ENCODE results near the gene KLC1. TPM values are rescaled to one million over a fixed set of nuclear protein-coding genes. Genes with fewer than 3 reads are reported as not detected.

The KLC1 gene
- total and polyA plus RNA-seq, 7 donors, result 25.0 to 399 (median 216) TPM

GRCh38 chr14:103718572-103718971, 89.6 kb downstream of the KLC1 start:
- no peaks in the 10 kb centered on the region for H3K36me3 ChIP-seq
- WGBS, 2 donors, result 84 to 91% methylated on average over 16 of the region's 16 CpGs
- no peaks in the 10 kb centered on the region for H3K27me3 ChIP-seq
- H3K27ac ChIP-seq, result peak overlapping the region; percentile 41 to 55 (median 49)
- peak overlapping the region in 2 of 4 donors; percentile 1 to 12 for H3K4me3 ChIP-seq
- intact Hi-C loops (cut with DNase I), result no loop called here
- no peak for DNase-seq
- TF ChIP-seq POLR2AphosphoS5 (IDR thresholded peaks at IDR 0.05) (peak in 3 of 4 donors; percentile 47 to 64 (median 55)), CTCF (IDR thresholded peaks at IDR 0.05) (no peak), EP300 (IDR thresholded peaks at IDR 0.05) (peak in 1 of 4 donors; percentile 42), POLR2A (IDR thresholded peaks at IDR 0.05) (no peak)
- H3K4me1 ChIP-seq, result peaks cover 0 to 81% (median 61%) of the 10 kb centered on the region in 4 donors
- no peaks in the 10 kb centered on the region for H3K9me3 ChIP-seq

GRCh38 chr14:103719751-103720150, 90.7 kb downstream of the KLC1 start:
- H3K4me3 ChIP-seq, result no peak overlapping the region
- peaks cover 0 to 82% (median 64%) of the 10 kb centered on the region in 4 donors for H3K4me1 ChIP-seq
- no peak for TF ChIP-seq EP300 (IDR thresholded peaks at IDR 0.05)
- no peak for TF ChIP-seq CTCF (IDR thresholded peaks at IDR 0.05)
- no peak for TF ChIP-seq POLR2A (IDR thresholded peaks at IDR 0.05)
- no peak for TF ChIP-seq POLR2AphosphoS5 (IDR thresholded peaks at IDR 0.05)
- intact Hi-C loops (cut with DNase I), result no loop called here
- no peaks in the 10 kb centered on the region for H3K9me3 ChIP-seq
- no peaks in the 10 kb centered on the region for H3K36me3 ChIP-seq
- peak overlapping the region in 1 of 4 donors; percentile 85 for H3K27ac ChIP-seq
- no peak for DNase-seq
- 73 to 83% methylated on average over 8 of the region's 8 CpGs for WGBS, 2 donors
- H3K27me3 ChIP-seq, result no peaks in the 10 kb centered on the region

GRCh38 chr14:103721334-103722120, 92.5 kb downstream of the KLC1 start:
- no peak overlapping the region for H3K4me3 ChIP-seq
- TF ChIP-seq POLR2A (IDR thresholded peaks at IDR 0.05) (no peak), CTCF (IDR thresholded peaks at IDR 0.05) (no peak), POLR2AphosphoS5 (IDR thresholded peaks at IDR 0.05) (no peak), EP300 (IDR thresholded peaks at IDR 0.05) (no peak)
- H3K27ac ChIP-seq, result peak overlapping the region; percentile 2 to 85 (median 82)
- DNase-seq, result no peak
- no peaks in the 10 kb centered on the region for H3K27me3 ChIP-seq
- peaks cover 0 to 13% (median 0%) of the 10 kb centered on the region in 4 donors for H3K36me3 ChIP-seq
- intact Hi-C loops (cut with DNase I), result no loop called here
- WGBS, 2 donors, result 91 to 93% methylated on average over 26 of the region's 26 CpGs
- H3K4me1 ChIP-seq, result peaks cover 0 to 84% (median 66%) of the 10 kb centered on the region in 4 donors
- H3K9me3 ChIP-seq, result no peaks in the 10 kb centered on the region

- peaks cover under 1 to 27% (median 3%) of the 10 kb centered on the region in 4 donors for H3K36me3 ChIP-seq
- TF ChIP-seq EP300 (IDR thresholded peaks at IDR 0.05), result no peak
- TF ChIP-seq POLR2A (IDR thresholded peaks at IDR 0.05), result no peak
- no peak for TF ChIP-seq POLR2AphosphoS5 (IDR thresholded peaks at IDR 0.05)
- TF ChIP-seq CTCF (IDR thresholded peaks at IDR 0.05), result no peak
- WGBS, 2 donors, result 80 to 88% methylated on average over 7 of the region's 7 CpGs
- H3K4me1 ChIP-seq, result peaks cover 0 to 62% (median 44%) of the 10 kb centered on the region in 4 donors
- intact Hi-C loops (cut with DNase I), result no loop called here
- H3K9me3 ChIP-seq, result no peaks in the 10 kb centered on the region
- H3K4me3 ChIP-seq, result peak overlapping the region in 1 of 4 donors; percentile 1
- no peaks in the 10 kb centered on the region for H3K27me3 ChIP-seq
- DNase-seq, result no peak
- peak overlapping the region; percentile 76 to 85 (median 82) for H3K27ac ChIP-seq
Observed at GRCh38 chr14:103723748-103724081, 94.7 kb downstream of the KLC1 start.

Measured in sigmoid colon (tissue), 7 donors.